ENCODE data around the gene AKAP11.

The AKAP11 gene

DNA sequence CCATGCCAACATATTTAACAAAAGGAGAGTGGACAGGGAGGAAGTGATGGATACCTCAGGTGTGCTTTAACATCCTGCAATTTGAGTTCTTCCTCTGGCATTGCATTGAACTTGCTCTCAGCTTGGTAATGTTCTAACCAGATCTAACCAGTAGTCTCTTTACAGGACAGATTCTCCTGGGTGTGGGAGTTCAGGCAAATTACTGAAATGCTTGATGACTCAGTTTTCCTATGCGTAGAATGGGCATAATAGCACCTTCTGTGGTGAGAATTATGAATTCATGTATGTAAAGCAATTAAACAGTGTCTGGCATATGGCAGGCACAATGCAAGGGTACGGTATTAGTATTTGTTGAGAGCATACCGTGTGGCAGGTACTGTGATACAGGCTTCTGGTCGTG, 3.6 kb downstream of the AKAP11 start:
- no peak for DNase-seq

DNA sequence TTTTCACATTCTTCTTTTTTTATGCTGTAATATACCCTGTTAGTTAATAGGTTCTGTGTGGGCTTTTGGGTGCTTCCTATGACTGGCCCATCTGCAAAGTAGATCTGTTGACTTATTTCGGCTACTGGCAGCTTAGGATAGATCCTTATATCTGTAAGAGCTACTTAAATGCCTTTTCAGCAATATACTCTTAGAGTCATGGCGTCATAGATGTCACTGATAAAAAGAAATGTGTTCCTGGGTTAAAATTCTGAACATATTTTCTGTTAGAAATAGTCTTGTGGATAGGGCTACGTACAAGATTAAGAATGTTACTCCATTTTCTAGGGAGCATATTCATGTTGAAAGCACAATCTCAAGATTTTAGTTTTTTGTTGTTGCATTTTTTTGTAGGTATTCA, 4.7 kb downstream of the AKAP11 start:
- no peak for DNase-seq

DNA sequence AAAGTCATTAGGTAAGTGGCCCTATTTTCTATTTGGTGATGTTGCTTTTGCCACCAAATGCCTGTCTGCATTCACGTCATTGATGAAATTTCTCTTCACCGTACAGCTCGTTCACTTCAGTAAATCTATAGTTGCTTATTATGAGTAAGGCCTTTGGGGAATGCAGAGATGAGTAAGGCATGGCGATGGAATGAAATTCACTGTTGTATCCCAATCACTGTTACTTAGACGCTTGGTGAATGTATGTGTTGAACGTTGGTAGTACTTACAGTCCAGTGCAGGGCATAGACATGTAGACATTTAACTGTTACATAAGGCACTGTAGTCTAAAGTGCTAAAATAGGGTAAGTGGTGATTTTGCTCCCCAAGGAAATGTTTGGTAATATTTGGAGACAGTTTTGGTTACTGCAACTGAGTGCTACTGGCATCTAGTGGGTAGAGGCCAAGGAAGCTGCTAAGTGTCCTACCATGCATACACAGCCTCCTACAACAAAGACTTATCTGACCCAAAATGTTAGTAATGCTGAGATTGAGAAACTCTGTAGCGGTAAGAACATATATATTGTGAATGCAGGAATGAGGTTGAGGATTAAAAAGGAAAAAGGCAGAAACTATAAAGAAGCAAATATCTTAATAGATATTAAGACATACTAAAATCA, 5.8 kb downstream of the AKAP11 start:
- no peak for DNase-seq

DNA sequence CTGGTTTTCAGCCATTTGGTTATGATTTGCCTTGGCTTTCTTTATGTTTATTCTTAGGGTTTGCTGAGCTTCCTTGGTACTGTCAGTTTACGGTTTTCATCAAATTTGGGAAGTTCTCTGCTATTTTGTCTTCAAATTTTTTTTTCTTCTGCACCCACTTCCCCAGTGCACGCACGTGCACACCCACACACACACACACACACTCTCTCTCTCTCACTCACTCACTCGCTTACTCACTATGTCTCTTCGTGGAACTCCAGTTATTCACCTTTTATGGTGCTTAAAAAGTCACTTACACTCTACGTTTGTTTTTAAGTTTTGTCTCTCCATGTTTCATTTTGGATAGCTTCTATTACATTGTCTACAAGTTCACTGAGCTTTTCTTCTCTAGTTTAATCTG, 7.1 kb downstream of the AKAP11 start:
- peak; percentile 46 for DNase-seq

DNA sequence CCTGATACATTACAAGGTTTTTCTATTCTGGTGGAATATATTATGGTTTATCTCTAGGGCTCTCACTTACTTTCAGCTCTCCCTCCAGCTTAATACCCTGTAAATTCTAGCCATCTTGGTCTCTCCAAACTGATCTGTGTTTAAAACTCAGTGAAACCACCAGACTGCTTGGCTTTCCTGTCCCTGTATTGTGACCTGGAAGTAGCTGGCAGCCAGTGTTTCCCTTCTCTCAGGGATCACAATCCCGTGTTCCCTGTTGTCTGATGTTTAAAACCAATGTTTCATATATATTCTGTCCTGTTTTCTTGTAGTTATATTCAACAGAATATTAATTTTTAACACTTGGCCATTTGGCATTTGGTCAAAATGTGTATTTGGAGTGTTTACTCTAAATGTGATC, 8.0 kb downstream of the AKAP11 start:
- no peak for DNase-seq

DNA sequence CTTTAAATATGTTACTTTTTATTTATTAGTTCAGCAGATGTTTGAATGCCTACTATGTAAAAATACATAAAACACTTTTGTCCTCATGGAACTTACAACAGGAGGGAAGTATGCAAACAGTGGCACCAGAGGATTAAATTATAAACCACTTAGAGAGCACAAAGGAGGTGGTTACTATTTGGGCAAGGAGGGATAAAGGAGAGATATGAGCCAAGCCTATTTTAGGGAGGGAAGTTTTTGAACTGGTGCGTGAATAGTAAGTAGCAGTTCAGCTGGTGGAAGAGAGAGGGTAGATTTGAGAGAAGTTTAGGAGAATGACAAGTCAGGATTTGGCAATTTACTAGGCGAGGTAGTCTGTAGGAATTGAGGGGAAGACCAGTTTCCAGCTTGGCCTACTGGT, 8.6 kb downstream of the AKAP11 start:
- no peak for DNase-seq

DNA sequence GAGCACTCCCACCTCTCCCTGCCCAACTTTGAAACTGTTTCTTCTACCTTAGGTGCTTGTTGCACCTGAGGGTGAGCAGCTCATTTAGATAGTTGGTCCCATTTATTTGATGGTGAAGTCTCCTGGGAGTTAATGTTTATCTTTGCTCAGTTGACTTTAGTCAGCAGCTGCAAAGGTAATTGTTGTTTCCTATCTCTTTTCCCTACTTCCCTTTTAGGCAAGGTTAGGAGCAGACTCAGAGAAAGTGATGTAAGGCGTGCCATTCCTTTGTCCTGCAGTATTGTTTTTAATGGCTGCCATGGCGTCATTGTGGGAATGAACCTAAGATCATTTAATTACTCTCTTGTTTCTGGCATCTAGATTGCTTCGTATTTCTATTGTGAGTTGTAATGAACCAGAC, 11.6 kb downstream of the AKAP11 start:
- DNase-seq = no peak

DNA sequence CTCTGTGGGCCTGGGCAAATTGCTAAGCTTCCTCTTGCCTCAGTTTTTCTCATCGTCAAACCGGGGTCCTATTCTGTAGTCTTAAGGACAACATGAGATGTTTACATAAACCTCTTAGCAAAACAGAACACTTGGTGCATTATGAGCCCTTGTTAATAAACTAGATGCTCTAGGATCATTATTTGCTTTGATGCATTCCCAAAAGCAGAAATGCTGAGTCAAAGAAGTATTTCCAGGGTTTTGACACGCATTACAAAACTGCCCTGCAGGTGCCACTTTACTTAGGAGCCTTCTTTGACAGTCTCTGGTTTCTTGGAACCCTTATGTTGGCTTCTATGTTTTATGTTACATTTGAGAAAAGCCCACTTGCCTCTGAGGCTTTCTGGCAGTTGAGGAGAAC, 12.1 kb downstream of the AKAP11 start:
- no peak for DNase-seq

DNA sequence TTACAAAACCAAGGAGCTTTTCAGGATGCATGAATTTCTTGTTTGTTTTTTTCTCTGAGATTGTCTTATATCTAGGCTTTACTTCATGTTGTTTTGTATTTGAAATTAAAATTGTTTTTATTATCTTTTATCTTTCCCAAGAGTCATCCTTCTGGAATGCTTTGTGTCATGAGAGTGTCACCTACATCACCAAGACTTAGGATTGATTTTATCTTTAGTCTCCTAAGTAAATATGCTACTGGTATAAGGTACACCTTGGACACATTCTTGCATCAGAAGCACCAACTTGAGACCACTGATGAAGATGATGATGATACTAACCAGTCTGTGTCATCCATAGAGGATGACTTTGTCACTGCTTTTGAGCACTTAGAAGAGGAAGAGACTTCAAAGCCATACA, 26.4 kb downstream of the AKAP11 start:
- DNase-seq = no peak

DNA sequence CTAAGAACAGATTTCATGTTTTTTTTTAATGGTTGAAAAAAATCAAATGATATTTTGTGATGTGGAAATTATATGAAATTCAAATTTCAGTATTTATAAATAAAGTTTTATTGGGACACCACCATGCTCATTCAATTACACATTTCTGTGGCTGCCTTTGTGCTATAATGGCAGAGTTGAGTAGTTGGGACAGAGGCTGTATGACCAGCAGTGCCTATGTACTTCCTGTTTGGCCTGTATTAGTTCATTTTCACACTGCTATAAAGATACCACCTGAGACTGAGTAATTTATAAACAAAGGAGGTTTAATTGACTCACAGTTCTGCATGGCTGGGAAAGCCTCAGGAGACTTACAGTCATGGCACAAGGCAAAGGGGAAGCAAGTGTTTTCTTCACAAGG, 33.6 kb downstream of the AKAP11 start:
- peak; percentile 2 for DNase-seq

DNA sequence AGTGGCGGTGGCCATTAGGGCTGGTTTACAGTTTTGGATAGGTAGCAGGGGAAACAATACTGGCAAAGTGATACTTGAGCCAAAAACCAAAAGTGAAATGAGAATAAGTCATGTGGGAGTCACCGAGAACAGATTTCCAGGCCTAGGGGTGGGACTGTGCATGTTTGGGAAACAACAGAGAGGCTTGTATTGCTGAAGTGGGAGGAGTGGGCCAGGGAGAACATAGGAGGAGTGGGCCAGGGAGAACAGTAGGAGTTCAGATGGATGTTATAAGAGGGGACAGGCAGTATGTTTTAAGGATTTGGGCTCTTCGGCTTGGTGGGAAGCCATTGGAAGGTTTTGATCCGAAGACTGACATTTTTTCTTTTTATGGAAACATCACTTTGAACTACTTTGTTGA, 35.5 kb downstream of the AKAP11 start:
- DNase-seq = no peak

DNA sequence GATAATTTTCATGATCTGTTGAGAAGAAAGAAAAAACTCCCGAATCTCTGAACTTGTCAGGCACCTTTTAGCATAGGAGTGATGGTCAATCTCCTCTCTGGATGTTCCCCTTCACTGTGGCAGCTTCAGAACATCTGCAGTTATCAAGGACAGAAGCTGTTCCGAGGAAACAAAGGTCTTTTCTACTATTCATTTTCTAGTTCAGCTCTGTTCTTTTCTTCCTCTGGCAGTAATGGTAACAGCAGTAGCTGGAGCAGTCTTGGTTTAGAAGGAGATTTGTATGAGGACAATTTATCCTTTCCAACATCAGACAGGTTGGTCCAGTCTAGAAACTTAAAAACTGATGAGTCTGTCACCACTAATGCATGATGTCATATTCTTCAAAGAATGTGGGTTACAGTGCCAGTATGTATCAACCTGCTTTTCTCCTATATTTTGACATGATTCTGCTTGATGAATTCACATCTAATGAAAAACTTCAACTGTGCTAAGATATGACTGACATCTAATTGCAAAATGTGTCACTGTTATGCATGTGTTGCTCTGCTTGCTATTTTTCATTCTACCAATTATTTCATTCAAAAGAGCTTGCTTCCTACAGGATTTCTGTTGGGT, 41.0 kb downstream of the AKAP11 start:
- DNase-seq = no peak

DNA sequence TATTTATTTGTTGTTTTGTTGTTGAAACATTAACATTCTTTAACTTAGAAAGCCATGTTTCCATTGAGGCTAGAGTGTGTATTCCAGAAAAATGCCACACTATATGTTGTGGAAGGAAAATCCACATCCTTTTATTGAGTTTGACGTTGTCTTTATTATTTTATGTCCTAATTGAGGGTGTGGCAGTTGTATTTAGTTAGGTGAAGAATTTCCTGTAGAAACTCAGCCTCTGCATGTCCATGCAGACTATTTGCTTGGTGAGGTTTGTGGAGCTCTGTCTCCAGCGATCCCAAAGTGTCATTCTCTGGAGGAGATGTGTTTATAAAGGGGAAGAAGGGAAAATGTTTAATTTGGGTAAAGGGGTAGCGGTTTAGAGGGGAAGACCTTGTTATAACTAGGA, 46.6 kb downstream of the AKAP11 start:
- no peak for DNase-seq

DNA sequence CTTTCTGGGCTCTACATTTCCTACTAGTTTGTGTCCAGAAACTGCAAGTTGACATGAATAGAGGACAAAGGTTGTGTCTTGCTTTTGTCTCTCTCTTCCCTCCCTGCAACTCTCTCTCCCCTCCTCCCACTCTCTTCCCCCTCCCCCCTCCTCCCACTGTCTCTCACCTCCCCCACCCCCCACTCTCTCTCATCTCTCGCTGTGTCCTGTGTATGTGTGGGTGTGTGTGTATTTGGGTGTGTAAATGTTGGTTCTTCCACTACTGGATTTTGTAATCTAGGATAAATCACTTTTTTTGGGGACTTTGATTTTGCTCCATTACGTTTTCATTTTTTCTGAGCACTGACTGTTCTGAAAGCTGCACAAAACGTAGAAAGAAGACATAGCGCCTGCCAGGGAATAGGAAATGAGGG, 48.4 kb downstream of the AKAP11 start:
- DNase-seq = no peak

DNA sequence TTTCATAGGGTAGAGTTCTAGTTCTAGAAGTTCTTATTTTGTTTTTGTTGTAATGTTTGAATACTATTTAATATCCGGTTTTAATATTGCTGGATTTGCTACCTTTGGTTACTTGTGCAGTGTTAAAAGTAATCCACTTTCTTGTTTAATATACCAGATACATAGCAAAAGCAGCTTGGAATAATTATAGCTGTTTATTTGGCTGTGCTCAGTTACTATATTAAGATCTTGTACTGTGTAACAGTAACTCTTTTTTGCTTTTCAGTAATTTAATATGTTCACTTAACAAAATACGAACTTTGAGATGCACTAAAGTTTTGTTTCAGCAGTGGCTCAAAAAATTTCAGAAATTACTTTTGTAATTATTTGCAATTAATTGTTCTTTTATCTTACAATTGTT, 50.9 kb downstream of the AKAP11 start:
- no peak for DNase-seq

DNA sequence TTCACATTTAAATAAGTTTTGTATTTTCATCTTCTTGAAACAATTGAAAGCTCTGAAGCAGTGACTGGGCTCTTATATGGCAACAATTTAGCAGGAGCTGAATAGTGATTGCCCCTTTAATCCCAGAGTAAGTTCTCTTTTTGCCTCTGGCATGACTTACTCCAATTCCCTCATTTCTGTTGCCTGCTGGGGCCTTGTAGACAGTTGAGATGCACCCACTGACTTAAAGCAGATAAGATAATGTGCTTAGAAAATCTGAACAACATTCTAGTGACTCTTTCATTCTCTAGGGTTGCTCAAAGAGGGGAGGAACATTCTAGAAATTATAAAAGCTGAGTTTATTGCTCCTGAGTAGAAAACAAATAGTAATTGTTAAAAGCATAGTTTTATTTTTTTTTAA, 52.8 kb downstream of the AKAP11 start:
- DNase-seq = no peak

DNA sequence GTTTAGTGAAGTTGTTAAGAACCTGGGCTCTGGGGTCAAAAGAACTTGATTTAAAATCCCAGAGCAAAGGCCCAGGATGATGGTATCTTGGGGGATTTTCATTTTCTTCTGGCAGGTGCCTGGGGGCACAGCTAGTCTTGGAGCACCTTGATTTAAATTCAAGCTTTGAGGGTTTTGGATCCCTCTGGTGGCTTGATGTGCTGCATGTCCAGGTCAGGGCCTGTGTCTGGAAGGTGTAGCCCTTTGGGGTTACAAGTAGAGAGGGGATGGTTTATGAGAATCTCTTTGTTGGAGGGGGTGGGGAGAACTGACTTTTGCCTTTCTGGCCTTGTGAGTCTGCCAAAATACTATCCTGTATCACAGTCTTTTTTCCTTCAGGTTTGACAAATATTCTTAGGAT, 55.8 kb downstream of the AKAP11 start:
- DNase-seq = no peak

DNA sequence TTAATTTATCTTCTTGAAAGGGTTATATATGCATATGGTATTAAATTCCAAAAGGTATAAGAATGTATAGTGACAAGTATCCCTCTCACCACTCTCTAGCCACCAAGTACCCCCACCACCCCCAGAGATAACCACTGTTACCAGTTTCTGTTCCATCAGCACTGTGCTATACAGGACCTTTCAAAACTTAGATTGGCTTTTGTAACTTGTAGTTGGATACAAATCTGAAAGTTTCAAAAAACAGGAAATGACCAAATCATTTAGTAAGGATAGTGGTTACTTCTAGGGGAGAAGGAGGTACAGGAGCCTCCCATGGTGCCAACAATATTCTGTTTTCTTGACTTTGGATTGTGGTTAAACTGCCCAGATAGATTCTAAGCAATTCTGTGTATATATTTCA, 56.7 kb downstream of the AKAP11 start:
- DNase-seq = peak; percentile 19

DNA sequence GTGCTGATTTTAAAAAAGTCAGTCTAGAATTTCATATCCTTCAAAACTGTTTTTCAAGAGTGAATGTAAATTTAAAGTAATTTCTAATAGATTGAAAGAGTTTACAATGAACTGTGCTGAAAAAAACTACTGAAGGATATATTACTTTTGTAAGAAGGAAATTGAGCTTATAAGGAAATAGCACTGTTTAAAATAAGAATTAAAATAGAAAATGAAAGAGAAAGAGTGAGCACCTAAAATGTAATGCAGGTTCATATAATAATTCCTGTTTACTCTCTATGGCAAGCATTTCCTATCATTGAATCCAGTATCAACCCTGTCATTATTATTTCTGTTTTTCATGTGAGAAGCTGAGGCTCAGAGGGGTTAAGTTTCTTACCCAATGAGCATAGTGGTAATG, 57.3 kb downstream of the AKAP11 start:
- DNase-seq = no peak

DNA sequence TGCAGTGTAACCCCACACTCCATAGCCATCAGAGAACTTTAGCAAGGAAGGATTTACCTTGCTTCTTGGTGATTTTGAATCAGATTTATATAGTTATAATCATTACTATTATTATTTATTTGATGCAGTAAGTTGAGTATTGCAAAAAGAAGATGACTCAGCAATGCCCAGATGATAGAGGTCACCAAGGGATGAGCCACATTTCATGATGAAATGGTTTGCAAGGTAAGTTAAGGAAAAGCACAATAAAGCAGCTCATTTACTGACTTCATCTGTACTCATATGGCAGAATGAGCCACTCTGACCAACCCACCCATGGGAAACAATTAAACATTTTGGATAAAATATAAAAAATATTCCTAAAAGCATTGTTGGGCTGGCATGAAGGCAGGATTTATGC, 59.1 kb downstream of the AKAP11 start:
- no peak for DNase-seq

DNA sequence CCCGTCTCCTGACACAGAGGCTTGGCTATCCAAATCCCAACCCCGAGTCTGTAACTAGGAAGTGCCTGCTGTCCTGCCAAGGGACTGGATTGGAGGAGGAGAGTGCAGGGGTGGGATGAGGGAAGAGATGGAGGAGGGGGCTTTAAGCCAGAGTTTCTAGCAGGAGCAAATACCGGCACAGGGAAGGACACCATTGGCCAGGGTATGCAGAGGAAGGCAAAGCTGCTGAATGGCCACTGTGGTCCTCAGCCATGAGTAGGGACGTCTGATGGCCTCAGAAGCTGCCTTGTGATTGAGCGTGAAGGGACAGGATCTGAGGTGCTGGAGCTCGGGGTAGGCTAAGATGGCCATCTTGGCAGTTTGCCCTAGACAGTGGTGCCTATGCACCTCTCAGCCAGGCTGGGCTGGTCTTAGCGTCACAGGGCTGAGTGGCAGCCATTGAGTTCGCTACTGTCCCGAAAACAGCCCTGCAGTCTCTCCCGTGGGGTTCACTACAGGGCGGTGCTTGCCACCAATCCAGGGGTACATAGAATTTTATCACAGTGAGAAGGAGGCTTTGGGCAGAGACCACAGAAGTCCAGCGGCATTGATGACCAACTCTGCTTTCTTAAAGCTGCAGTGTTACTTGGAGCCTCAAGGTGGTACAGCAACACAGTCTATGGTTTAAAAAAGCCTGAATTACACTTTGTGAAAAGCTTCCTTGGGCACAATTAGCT, 61.8 kb downstream of the AKAP11 start:
- peak; percentile 3 for DNase-seq

DNA sequence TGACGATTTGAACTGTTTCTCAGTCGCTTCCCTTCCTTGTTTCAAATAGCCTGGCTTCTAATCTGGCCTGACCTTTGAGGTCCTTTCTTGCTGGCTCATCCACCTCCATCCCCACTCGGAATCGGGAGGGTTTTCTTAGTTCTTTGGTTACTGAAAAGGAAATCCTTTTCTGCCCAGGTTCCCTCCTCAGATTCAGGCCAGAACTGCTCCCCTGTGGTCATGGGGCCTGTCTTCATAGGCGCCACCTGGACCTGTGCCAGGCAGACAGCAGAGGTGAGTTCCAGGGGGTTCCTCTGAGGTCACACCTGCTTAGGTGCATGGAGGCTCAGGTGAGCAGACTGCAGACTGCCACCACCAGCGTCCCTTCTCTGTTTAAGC, 62.4 kb downstream of the AKAP11 start:
- DNase-seq = no peak

DNA sequence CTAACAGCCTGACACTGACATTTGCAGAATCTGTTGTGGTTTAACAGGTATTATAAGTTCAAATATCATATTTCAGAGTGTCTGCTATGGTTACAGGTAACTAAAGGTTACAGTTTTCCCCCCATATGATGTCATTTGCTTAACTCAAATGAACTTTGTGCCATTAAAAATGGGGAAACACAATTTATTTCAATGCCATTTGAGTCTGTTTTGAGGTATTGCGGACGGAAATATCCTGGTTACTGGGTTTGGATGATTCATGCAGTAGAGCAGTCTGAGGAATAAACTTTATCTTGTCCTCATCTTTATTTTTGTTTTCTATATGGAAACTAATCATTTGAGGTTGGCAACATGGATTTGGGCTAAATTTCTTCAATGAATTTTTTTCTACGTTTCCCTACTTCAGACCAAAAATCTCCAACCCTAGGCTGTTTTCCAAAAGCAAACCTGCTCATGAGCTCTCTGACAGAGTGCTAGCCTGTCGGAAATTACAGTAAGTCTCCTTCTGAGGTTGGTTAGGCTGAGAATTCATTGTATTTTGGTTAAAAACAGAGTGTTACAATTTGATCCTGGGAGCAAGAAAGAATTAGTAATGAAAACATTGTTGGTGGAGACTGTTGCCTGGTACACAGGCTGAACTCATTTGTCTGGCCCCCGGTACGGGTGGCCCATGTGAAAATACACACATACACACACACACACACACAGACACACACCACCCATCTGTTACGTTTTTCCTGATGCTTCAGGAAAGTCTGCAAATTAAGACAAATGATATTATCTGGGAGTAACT, 66.1 kb downstream of the AKAP11 start:
- DNase-seq = no peak

DNA sequence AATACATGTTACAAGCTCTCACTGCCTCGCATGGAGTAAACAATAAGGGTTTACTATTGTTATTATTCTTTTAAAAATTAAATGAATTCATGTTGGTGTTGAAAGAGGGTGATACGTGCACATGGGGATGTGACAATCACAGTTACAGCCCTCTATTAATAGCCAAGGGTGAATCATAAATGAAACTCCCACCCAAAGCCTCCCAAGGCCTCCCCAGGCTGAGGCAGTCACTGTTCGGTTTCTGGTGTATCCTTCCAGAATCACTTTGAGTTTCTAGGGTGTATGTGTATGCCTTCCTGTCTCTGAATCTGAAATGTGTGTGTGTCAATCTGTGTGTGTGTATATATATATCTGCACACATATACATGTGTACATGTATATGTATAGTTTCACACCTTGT, 73.4 kb downstream of the AKAP11 start:
- peak; percentile 14 for DNase-seq

All from suppressor macrophage treated with lipopolysaccharide for 4 hours (primary cell).